ENCODE measurements around the gene CASP6.

- TF ChIP-seq, protein P1, sequence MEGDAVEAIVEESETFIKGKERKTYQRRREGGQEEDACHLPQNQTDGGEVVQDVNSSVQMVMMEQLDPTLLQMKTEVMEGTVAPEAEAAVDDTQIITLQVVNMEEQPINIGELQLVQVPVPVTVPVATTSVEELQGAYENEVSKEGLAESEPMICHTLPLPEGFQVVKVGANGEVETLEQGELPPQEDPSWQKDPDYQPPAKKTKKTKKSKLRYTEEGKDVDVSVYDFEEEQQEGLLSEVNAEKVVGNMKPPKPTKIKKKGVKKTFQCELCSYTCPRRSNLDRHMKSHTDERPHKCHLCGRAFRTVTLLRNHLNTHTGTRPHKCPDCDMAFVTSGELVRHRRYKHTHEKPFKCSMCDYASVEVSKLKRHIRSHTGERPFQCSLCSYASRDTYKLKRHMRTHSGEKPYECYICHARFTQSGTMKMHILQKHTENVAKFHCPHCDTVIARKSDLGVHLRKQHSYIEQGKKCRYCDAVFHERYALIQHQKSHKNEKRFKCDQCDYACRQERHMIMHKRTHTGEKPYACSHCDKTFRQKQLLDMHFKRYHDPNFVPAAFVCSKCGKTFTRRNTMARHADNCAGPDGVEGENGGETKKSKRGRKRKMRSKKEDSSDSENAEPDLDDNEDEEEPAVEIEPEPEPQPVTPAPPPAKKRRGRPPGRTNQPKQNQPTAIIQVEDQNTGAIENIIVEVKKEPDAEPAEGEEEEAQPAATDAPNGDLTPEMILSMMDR (IDR thresholded peaks at IDR 0.05): no peak
- TF ChIP-seq EP300 (IDR thresholded peaks at IDR 0.05): no peak
- TF ChIP-seq POLR2AphosphoS5 (IDR thresholded peaks at IDR 0.05): no peak
Measured at GRCh38 chr4:109649872-109650271, 53.4 kb downstream of the CASP6 start.
